K562 (cell line): Measurements from ENCODE around the gene SMARCA4. TPM values are rescaled to one million over a fixed set of nuclear protein-coding genes. Genes with fewer than 3 reads are reported as not detected.
A peak's percentile ranks its signal among the peaks of the same experiment; 100 is the strongest.

Source experiments
- ATAC-seq: fragments of 200-7000 bp; cut with Tn5 transposase; 3 replicates; pipeline ENCODE4 v1.9.1; 2020; ENCODE audit warnings: moderate library complexity
- BruUV-seq: library from RNA; stranded (reverse); fragments of 400-500 nt; replicated peaks from 2 replicates; lab custom pipeline; 2021; lab: Mats Ljungman, UMichigan
- CTCF ChIA-PET: fragments of 300-600 bp; formaldehyde crosslinking; extraction: SDS; loops from one replicate; lab custom pipeline; 2021; ENCODE audit warnings: low intra/inter-chr PET ratio; lab: Yijun Ruan, JAX
- POLR2A ChIA-PET: fragments of 300-600, 350-650 bp; sonication (Branson Sonifier 250); formaldehyde crosslinking; extraction: SDS; loops from one replicate; lab custom pipeline; 2021; ENCODE audit warnings: antibody characterized with exemption, inconsistent platforms; lab: Yijun Ruan, JAX
- DNase-seq, 4 experiments: peaks; one replicate each; pipeline versions ENCODE4 v3.0.0 to v3.0.0-alpha.2; 2011 to 2018; ENCODE audit warnings: low spot score in 3 of 4, mixed read lengths in 3 of 4; ENCODE audit errors: extremely low read depth in 1 of 4
- FAIRE-seq: peaks from 2 replicates; lab custom pipeline; 2011; peaks lifted over from hg19 to GRCh38; lab: Jason Lieb, UNC
- H2AFZ ChIP-seq: 2 replicates; pipeline ENCODE4 v1.6.0; 2011; ENCODE audit warnings: low read depth, low read length, control low read depth, inconsistent platforms
- H3K27ac ChIP-seq: fragments of 200-600 bp; 3 replicates; pipeline ENCODE4 v1.8.0; 2011; ENCODE audit warnings: low read depth, mild to moderate bottlenecking, control low read depth, inconsistent platforms, low read length, moderate library complexity, mixed read lengths; ENCODE audit errors: extremely low read depth
- H3K27me3 ChIP-seq, 2 experiments: fragments of 300-600 bp in 1 of 2; 2 replicates in 1 of 2; 3 replicates in 1 of 2; pipeline versions ENCODE4 v1.6.0 to v1.8.0; 2011; ENCODE audit warnings: inconsistent platforms in 2 of 2, low read length in 2 of 2, mild to moderate bottlenecking in 1 of 2, mixed read lengths in 1 of 2, moderate library complexity in 1 of 2; ENCODE audit not compliant: control insufficient read depth in 2 of 2, insufficient read depth in 2 of 2
- H3K36me3 ChIP-seq: fragments of 300-600 bp; 3 replicates; pipeline ENCODE4 v1.8.0; 2011; ENCODE audit warnings: mild to moderate bottlenecking, low read length, inconsistent platforms; ENCODE audit not compliant: control insufficient read depth, insufficient read depth
- H3K4me1 ChIP-seq, 2 experiments: fragments of 200-600 bp in 1 of 2; replicated peaks in 1 of 2; 2 replicates in 1 of 2; 3 replicates in 1 of 2; pipeline versions ENCODE4 v1.5.1 to v1.8.0; 2011; ENCODE audit warnings: inconsistent platforms in 2 of 2, low read length in 2 of 2, mild to moderate bottlenecking in 1 of 2, mixed read lengths in 1 of 2, moderate library complexity in 1 of 2; ENCODE audit not compliant: control insufficient read depth in 2 of 2, insufficient read depth in 2 of 2
- H3K4me2 ChIP-seq: 2 replicates; pipeline ENCODE4 v1.6.1; 2011; ENCODE audit warnings: low read length, control low read depth, inconsistent platforms, mixed read lengths; ENCODE audit not compliant: insufficient read depth
- H3K4me3 ChIP-seq: fragments of 200-600 bp; sonication (generic), shearing (Covaris generic); 2 replicates; pipeline ENCODE4 v1.5.1; 2016; ENCODE audit warnings: control low read depth, inconsistent platforms
- H3K79me2 ChIP-seq: fragments of 200-600 bp; 3 replicates; pipeline ENCODE4 v1.8.0; 2011; ENCODE audit warnings: low read length, inconsistent platforms; ENCODE audit not compliant: control insufficient read depth, insufficient read depth
- H3K9ac ChIP-seq, 2 experiments: 2 replicates each; pipeline versions ENCODE4 v1.6.0 to v1.6.1; 2011; ENCODE audit warnings: low read depth in 2 of 2, low read length in 2 of 2, control low read depth in 1 of 2, inconsistent platforms in 1 of 2, mild to moderate bottlenecking in 1 of 2, mixed read lengths in 1 of 2; ENCODE audit not compliant: insufficient read depth in 1 of 2
- H3K9me1 ChIP-seq: one replicate; pipeline ENCODE4 v1.6.0; 2011; ENCODE audit warnings: inconsistent platforms, mild to moderate bottlenecking, low read length, moderate library complexity; ENCODE audit not compliant: control insufficient read depth, insufficient read depth
- H3K9me3 ChIP-seq: replicated peaks from 2 replicates; pipeline ENCODE4 v1.5.1; 2011; ENCODE audit warnings: low read depth, low read length, inconsistent platforms; ENCODE audit not compliant: control insufficient read depth, insufficient read depth
- H4K20me1 ChIP-seq: replicated peaks from 2 replicates; pipeline ENCODE4 v1.6.1; 2011; ENCODE audit warnings: low read length, inconsistent platforms, mixed read lengths; ENCODE audit not compliant: control insufficient read depth, insufficient read depth
- ETS1 ChIP-seq: conservative IDR thresholded peaks from 2 replicates; pipeline ENCODE4 v1.6.1; 2011; ENCODE audit warnings: low read depth, mild to moderate bottlenecking, low read length; ENCODE audit not compliant: control insufficient read depth
- PATZ1 ChIP-seq: fragments of 250-450 bp; sonication (Bioruptor Pico); IDR thresholded peaks from 2 replicates; pipeline ENCODE4 v1.5.0; 2020; ENCODE audit warnings: mild to moderate bottlenecking, borderline replicate concordance
- POLR2G ChIP-seq: fragments of 200-400 bp; formaldehyde crosslinking; IDR thresholded peaks from 2 replicates; pipeline ENCODE4 v1.6.1; 2017; ENCODE audit warnings: low read depth, mild to moderate bottlenecking, antibody characterized with exemption, low read length, moderate library complexity
- RBM22 ChIP-seq: fragments of 200-400 bp; formaldehyde crosslinking; IDR thresholded peaks from 2 replicates; pipeline ENCODE4 v1.6.1; 2018; ENCODE audit warnings: low read length, low read depth; ENCODE audit not compliant: poor library complexity, severe bottlenecking
- WGBS: fragments of 100-300 bp; shearing (Covaris generic); methylation state at CpG from one replicate; pipeline ENCODE4 v1.1.6; 2016; ENCODE audit warnings: low coverage, mixed read lengths; ENCODE audit not compliant: insufficient coverage; ENCODE audit errors: missing lambda C conversion rate; 5-methylcytosine and 5-hydroxymethylcytosine counted together
- in situ Hi-C: fragments of 300-500 bp; cut with MboI; formaldehyde crosslinking; loops from 4 replicates; pipeline ENCODE4 v1.15.0; 2018; ENCODE audit warnings: inconsistent platforms, mixed read lengths
- intact Hi-C: fragments of 100-400 bp; cut with micrococcal nuclease; formaldehyde crosslinking; loops from 2 replicates; pipeline ENCODE4 v1.14.2; 2022
- polyA plus RNA-seq, 8 experiments: library from polyadenylated mRNA; depleted of rRNA in 4 of 8; stranded (reverse) in 5 of 8; unstranded in 3 of 8; fragments of >200 nt; fragmentation: Nextera tagmentation in 2 of 8; fragmentation: Illumina TruSeq in 1 of 8; extraction: Ambion mirVana in 2 of 8; extraction: Trizol in 1 of 8; gene quantifications; 2 replicates each; pipeline versions ENCODE4 v1.2.1 to v1.2.3, GENCODE V29; 2011 to 2014; ENCODE audit warnings: inconsistent platforms in 1 of 8, missing spikeins in 1 of 8
- total RNA-seq, 7 experiments: library from RNA; depleted of rRNA in 6 of 7; stranded (reverse); fragments of >200 nt in 6 of 7; fragmentation: Illumina TruSeq in 2 of 7; extraction: Trizol in 2 of 7; gene quantifications; 2 replicates each; pipeline versions ENCODE4 v1.2.1 to v1.2.3, GENCODE V29; 2011 to 2021; ENCODE audit warnings: low replicate concordance in 1 of 7

The SMARCA4 gene
- total and polyA plus RNA-seq, 9 of the 15 experiments (the other 6 are each of a cell fraction or from before 2014, with no cell fraction given), result 19.3 to 207 (median 52.1) TPM

- in situ Hi-C loops, result no loop called here
- Histone ChIP-seq H3K4me3 (no peak overlapping the region), H3K79me2 (peaks cover 16% of the 10 kb centered on the region; the same call in 2 of the 3 replicates), H3K27me3 (no peaks in the 10 kb centered on the region), H4K20me1 (no peaks in the 10 kb centered on the region), H2AFZ (no peak overlapping the region), H3K9me3 (no peaks in the 10 kb centered on the region), H3K4me1 (no peaks in the 10 kb centered on the region)
- 96% methylated on average over 29 of the region's 33 CpGs for WGBS
- peak; percentile 57 for TF ChIP-seq RBM22
- no peak for TF ChIP-seq ETS1
- 0 out of 2 replicates have a peak, but pooled peaks have one; percentile 26 for TF ChIP-seq POLR2G
- TF ChIP-seq PATZ1 (CRISPR knock-in tag), result no peak
- TF ChIP-seq, all 486 proteins: peak for 2
- ATAC-seq (no peak), DNase-seq (no peak), FAIRE-seq (no peak)
- Histone ChIP-seq H3K9ac (no peak overlapping the region), H3K27ac (no peak overlapping the region), H3K4me2 (no peak overlapping the region), H3K9me1 (no peaks in the 10 kb centered on the region), H3K36me3 (peaks cover 83% of the 10 kb centered on the region)
- BruUV-seq, result no TSS peak
- POLR2A ChIA-PET, result interaction anchor here (0.6 kb wide), 1 partner anchor 23 kb away, joined by 3 read pairs; no protein-coding TSS in a partner anchor
- intact Hi-C loops, result no loop called here
- CTCF ChIA-PET, result no interaction called here
Observed at GRCh38 chr19:11041194-11041593, 80.4 kb downstream of the SMARCA4 start.
